DND-41 (cell line): ENCODE results near the gene HOXD8.

ENCODE experiments used
- ATAC-seq: fragments of 200-7000 bp; cut with Tn5 transposase; 3 replicates; pipeline ENCODE4 v1.9.1; 2021; ENCODE audit warnings: low read depth; ENCODE audit not compliant: insufficient read depth
- DNase-seq: peaks from one replicate; pipeline ENCODE4 v3.0.0-alpha.2; 2020
- H2AFZ ChIP-seq: 2 replicates; pipeline ENCODE4 v1.6.0; 2012; ENCODE audit warnings: low read depth, low read length
- H3K27ac ChIP-seq: 2 replicates; pipeline ENCODE4 v1.5.1; 2012; ENCODE audit warnings: low read length, inconsistent platforms
- H3K27me3 ChIP-seq: fragments of 200-600 bp; sonication (generic); 2 replicates; pipeline ENCODE4 v1.6.0; 2012; ENCODE audit warnings: low read length, mild to moderate bottlenecking, inconsistent platforms; ENCODE audit not compliant: insufficient read depth, poor library complexity
- H3K36me3 ChIP-seq: 2 replicates; pipeline ENCODE4 v1.5.1; 2012; ENCODE audit warnings: low read length, inconsistent platforms; ENCODE audit not compliant: insufficient read depth
- H3K4me1 ChIP-seq: 2 replicates; pipeline ENCODE4 v1.5.1; 2012; ENCODE audit warnings: mild to moderate bottlenecking, low read length; ENCODE audit not compliant: insufficient read depth
- H3K4me2 ChIP-seq: 2 replicates; pipeline ENCODE4 v1.6.0; 2012; ENCODE audit warnings: mild to moderate bottlenecking, moderate library complexity, low read length, inconsistent platforms; ENCODE audit not compliant: insufficient read depth
- H3K4me3 ChIP-seq, 2 experiments: fragments of 200-600 bp in 1 of 2; shearing (Covaris generic) in 1 of 2; 2 replicates each; pipeline ENCODE4 v1.5.1; 2012 to 2016; ENCODE audit warnings: inconsistent platforms in 2 of 2, low read length in 2 of 2, mild to moderate bottlenecking in 2 of 2, low read depth in 1 of 2, moderate library complexity in 1 of 2
- H3K79me2 ChIP-seq: 2 replicates; pipeline ENCODE4 v1.6.0; 2012; ENCODE audit warnings: low read length, inconsistent platforms; ENCODE audit not compliant: insufficient read depth
- H3K9ac ChIP-seq: 2 replicates; pipeline ENCODE4 v1.6.0; 2012; ENCODE audit warnings: low read depth, mild to moderate bottlenecking, inconsistent platforms, low read length, moderate library complexity
- H3K9me3 ChIP-seq: 2 replicates; pipeline ENCODE4 v1.5.1; 2012; ENCODE audit warnings: low read length, moderate library complexity, mild to moderate bottlenecking, inconsistent platforms; ENCODE audit not compliant: insufficient read depth, severe bottlenecking
- H4K20me1 ChIP-seq: 2 replicates; pipeline ENCODE4 v1.6.0; 2012; ENCODE audit warnings: low read length; ENCODE audit not compliant: insufficient read depth
- CTCF ChIP-seq: IDR thresholded peaks from 2 replicates; pipeline ENCODE4 v1.5.1; 2012; ENCODE audit warnings: borderline replicate concordance, low read length, moderate library complexity, mild to moderate bottlenecking; ENCODE audit not compliant: poor library complexity, severe bottlenecking; ENCODE audit errors: extremely low read depth
- EZH2 ChIP-seq: IDR thresholded peaks from 3 replicates; pipeline ENCODE4 v1.6.1; 2012; ENCODE audit warnings: borderline replicate concordance, low read depth, mild to moderate bottlenecking, moderate library complexity, low read length, inconsistent platforms; ENCODE audit not compliant: severe bottlenecking

Gene HOXD8

GRCh38 chr2:176127774-176128072, 1.8 kb upstream of the HOXD8 start:
- H3K27ac ChIP-seq, result no peak overlapping the region
- no peaks in the 10 kb centered on the region for H3K79me2 ChIP-seq
- H3K4me1 ChIP-seq, result peaks cover 4% of the 10 kb centered on the region; the same call in 1 of the 2 replicates
- no peak overlapping the region for H3K4me3 ChIP-seq
- ATAC-seq, result no peak
- no peaks in the 10 kb centered on the region for H3K36me3 ChIP-seq
- peaks cover 3% of the 10 kb centered on the region for H3K27me3 ChIP-seq
- H2AFZ ChIP-seq, result no peak overlapping the region
- no peaks in the 10 kb centered on the region for H3K9me3 ChIP-seq
- H3K9ac ChIP-seq, result no peak overlapping the region
- no peak for DNase-seq
- no peak for TF ChIP-seq EZH2
- TF ChIP-seq CTCF, result no peak
- H4K20me1 ChIP-seq, result no peaks in the 10 kb centered on the region
- no peak overlapping the region for H3K4me2 ChIP-seq

- Histone ChIP-seq H4K20me1 (no peaks in the 10 kb centered on the region), H3K79me2 (no peaks in the 10 kb centered on the region), H3K27ac (no peak overlapping the region), H3K36me3 (no peaks in the 10 kb centered on the region), H3K4me1 (peaks cover 4% of the 10 kb centered on the region; the same call in 1 of the 2 replicates), H3K9ac (no peak overlapping the region), H3K9me3 (no peaks in the 10 kb centered on the region), H2AFZ (no peak overlapping the region), H3K27me3 (peaks cover 6% of the 10 kb centered on the region), H3K4me2 (no peak overlapping the region), H3K4me3 (no peak overlapping the region)
- DNase-seq, result no peak
- ATAC-seq, result no peak
- no peak for TF ChIP-seq EZH2
- no peak for TF ChIP-seq CTCF
Observed at GRCh38 chr2:176128172-176128981, 1.1 kb upstream of the HOXD8 start.

DNA sequence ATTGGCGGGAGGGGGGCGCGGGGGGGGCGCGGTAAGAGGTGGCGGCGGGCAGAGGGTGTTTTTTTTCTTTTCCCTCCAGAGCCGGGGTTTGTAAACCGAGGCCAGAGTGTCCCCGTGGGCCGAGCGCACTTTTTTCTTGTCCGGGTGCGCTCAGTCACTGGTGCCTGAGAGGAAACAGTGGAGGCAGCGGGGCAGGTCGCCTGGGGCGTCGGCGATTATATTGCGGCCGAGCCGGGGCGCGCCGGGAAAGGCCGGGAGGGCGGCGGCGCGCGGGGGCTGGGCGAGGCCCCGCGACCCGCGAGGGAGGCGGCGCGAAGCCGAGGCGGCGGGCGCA, 275 bp downstream of the HOXD8 start:
- DNase-seq (no peak), ATAC-seq (no peak)
- TF ChIP-seq CTCF (no peak), EZH2 (no peak)
- H3K4me3 ChIP-seq, result no peak overlapping the region
- H3K27ac ChIP-seq, result no peak overlapping the region
- H3K36me3 ChIP-seq, result no peaks in the 10 kb centered on the region
- H3K9ac ChIP-seq, result no peak overlapping the region
- H2AFZ ChIP-seq, result no peak overlapping the region
- peaks cover 4% of the 10 kb centered on the region; the same call in 1 of the 2 replicates for H3K4me1 ChIP-seq
- H4K20me1 ChIP-seq, result no peaks in the 10 kb centered on the region
- H3K4me2 ChIP-seq, result no peak overlapping the region
- H3K79me2 ChIP-seq, result no peaks in the 10 kb centered on the region
- H3K9me3 ChIP-seq, result no peaks in the 10 kb centered on the region
- H3K27me3 ChIP-seq, result peaks cover 10% of the 10 kb centered on the region
